Right atrium auricular region (tissue), 2 donors: Measurements from ENCODE around the gene POU2AF3. TPM values are rescaled to one million over a fixed set of nuclear protein-coding genes. Genes with fewer than 3 reads are reported as not detected.

ENCODE experiments used
- DNase-seq: peaks from one replicate; pipeline ENCODE4 v3.0.0-alpha.2; 2019; ENCODE audit warnings: low spot score
- H3K27ac ChIP-seq, 2 donors: fragments of 200-600 bp; sonication (generic); 1 replicate in 1 of 2; 2 replicates in 1 of 2; pipeline ENCODE4 v1.5.1; 2016 to 2019
- H3K27me3 ChIP-seq, 2 donors: fragments of 200-600 bp; sonication (generic); one replicate each; pipeline versions ENCODE4 v1.5.1 to v1.6.0; 2017 to 2019
- H3K36me3 ChIP-seq: fragments of 200-600 bp; sonication (generic); one replicate; pipeline ENCODE4 v1.5.1; 2016
- H3K4me1 ChIP-seq, 2 donors: fragments of 200-600 bp; sonication (generic); one replicate each; pipeline versions ENCODE4 v1.5.1 to v1.6.0; 2017 to 2019
- H3K4me3 ChIP-seq, 2 donors: fragments of 200-600 bp; sonication (generic); 1 replicate in 1 of 2; 2 replicates in 1 of 2; pipeline ENCODE4 v1.5.1; 2017 to 2019; ENCODE audit warnings: mild to moderate bottlenecking in 1 of 2, moderate library complexity in 1 of 2
- H3K9me3 ChIP-seq, 2 donors: fragments of 200-600 bp; sonication (generic); one replicate each; pipeline ENCODE4 v1.5.1; 2019
- CTCF ChIP-seq, 2 donors: fragments of 200-600 bp; sonication (generic); IDR thresholded peaks; one replicate each; pipeline ENCODE4 v1.5.1; 2019; ENCODE audit warnings: antibody characterized with exemption in 2 of 2
- total RNA-seq, 2 donors: library from RNA; depleted of rRNA; stranded (reverse); fragments of >200 nt; gene quantifications; one replicate each; pipeline ENCODE4 v1.1.0, GENCODE V29; 2016

POU2AF3 gene
- total RNA-seq, 2 donors from 2014 or later: 0.47 TPM; not detected in 1

DNA sequence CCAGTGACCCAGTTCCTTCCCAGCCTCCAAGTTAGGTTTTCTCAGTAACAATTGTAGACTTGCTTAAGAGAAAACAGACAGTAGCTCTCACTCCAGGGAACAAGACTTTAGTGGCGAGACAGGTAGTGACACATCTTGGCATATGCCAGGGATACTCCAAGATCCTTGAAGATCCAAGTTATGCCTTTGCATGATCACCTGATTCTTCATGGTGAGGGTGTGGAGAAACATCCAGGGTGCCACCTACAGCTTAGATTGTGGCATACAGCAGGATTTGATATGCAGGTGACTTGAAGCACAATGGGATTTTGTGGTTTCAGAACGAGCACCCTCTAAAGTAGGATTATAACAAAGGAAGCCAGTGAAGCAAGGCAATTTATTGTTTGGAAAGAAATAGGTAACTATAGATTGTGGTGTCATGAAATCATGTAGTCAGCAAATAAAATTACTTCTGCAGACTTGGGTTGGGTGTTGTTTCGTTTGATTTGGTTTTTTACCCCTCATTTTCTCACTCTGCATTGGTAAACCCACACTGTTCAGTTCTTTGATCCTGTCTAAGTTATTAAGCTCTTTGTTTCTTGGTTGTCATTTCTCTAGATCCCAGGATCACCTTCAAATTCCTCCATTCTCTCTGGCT lies 9.2 kb downstream of the POU2AF3 start:
- TF ChIP-seq CTCF (IDR thresholded peaks at IDR 0.05): no peak
- Histone ChIP-seq H3K27me3 (no peaks in the 10 kb centered on the region), H3K9me3 (no peaks in the 10 kb centered on the region), H3K27ac (no peak overlapping the region), H3K4me1 (no peaks in the 10 kb centered on the region), H3K4me3 (no peak overlapping the region), H3K36me3 (no peaks in the 10 kb centered on the region)
- no peak for DNase-seq

DNA sequence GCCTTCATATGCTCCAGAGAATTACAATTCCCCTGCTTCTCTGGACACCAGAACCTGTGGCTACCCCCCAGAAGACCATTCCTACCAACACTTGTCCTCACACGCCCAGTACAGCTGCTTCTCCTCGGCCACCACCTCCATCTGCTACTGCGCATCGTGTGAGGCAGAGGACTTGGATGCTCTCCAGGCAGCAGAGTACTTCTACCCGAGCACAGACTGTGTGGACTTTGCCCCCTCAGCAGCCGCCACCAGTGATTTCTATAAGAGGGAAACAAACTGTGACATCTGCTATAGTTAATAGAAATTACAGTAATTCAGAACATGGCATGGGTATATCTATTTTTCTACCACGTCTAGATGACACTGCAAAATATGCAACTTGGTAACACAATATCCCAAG lies 9.8 kb downstream of the POU2AF3 start:
- Histone ChIP-seq H3K27me3 (no peaks in the 10 kb centered on the region), H3K9me3 (no peaks in the 10 kb centered on the region), H3K4me3 (no peak overlapping the region), H3K36me3 (no peaks in the 10 kb centered on the region), H3K27ac (no peak overlapping the region), H3K4me1 (no peaks in the 10 kb centered on the region)
- TF ChIP-seq CTCF (IDR thresholded peaks at IDR 0.05): no peak
- no peak for DNase-seq

GRCh38 chr11:111309215-111309915 lies 11.0 kb downstream of the POU2AF3 start:
- Histone ChIP-seq H3K36me3 (no peaks in the 10 kb centered on the region), H3K27ac (no peak overlapping the region), H3K9me3 (no peaks in the 10 kb centered on the region), H3K4me3 (no peak overlapping the region), H3K4me1 (no peaks in the 10 kb centered on the region), H3K27me3 (no peaks in the 10 kb centered on the region)
- no peak for TF ChIP-seq CTCF (IDR thresholded peaks at IDR 0.05)
- DNase-seq: no peak

GRCh38 chr11:111310088-111310487 lies 11.7 kb downstream of the POU2AF3 start:
- no peak for TF ChIP-seq CTCF (IDR thresholded peaks at IDR 0.05)
- DNase-seq: no peak
- Histone ChIP-seq H3K4me1 (no peaks in the 10 kb centered on the region), H3K36me3 (no peaks in the 10 kb centered on the region), H3K4me3 (no peak overlapping the region), H3K27me3 (no peaks in the 10 kb centered on the region), H3K9me3 (no peaks in the 10 kb centered on the region), H3K27ac (no peak overlapping the region)

- Histone ChIP-seq H3K27me3 (no peaks in the 10 kb centered on the region), H3K9me3 (no peaks in the 10 kb centered on the region), H3K27ac (no peak overlapping the region), H3K4me1 (no peaks in the 10 kb centered on the region), H3K36me3 (no peaks in the 10 kb centered on the region), H3K4me3 (no peak overlapping the region)
- no peak for TF ChIP-seq CTCF (IDR thresholded peaks at IDR 0.05)
- DNase-seq: no peak
Observed at GRCh38 chr11:111310723-111311122, 12.4 kb downstream of the POU2AF3 start.
